Stimulated activated naive B cell treated with anti-CD40 and anti-IgM and Interleukin-4, amounts not matched to agents 10 μg/mL and 1 μg/mL and 100 μg/mL, for 72 hours (primary cell): ENCODE measurements around the gene TRIML2.

Source experiments
- ATAC-seq, 2 donors: fragments of 150-1000 bp; cut with Tn5 transposase; replicated peaks; 2 replicates each; pipeline ENCODE4 v1.10.0; 2021; ENCODE audit warnings: moderate library complexity in 1 of 2
- DNase-seq: peaks from one replicate; pipeline ENCODE4 v3.0.0; 2021
- H3K27ac Mint-ChIP-seq: one replicate; pipeline ENCODE4 v1.8.0; 2022; ENCODE audit warnings: mild to moderate bottlenecking, mixed read lengths
- H3K27me3 Mint-ChIP-seq, 2 donors: one replicate each; pipeline ENCODE4 v1.8.0; 2022; ENCODE audit warnings: mixed read lengths in 2 of 2
- H3K36me3 Mint-ChIP-seq, 2 donors: one replicate each; pipeline ENCODE4 v1.8.0; 2022; ENCODE audit warnings: mixed read lengths in 2 of 2, mild to moderate bottlenecking in 1 of 2
- H3K4me1 Mint-ChIP-seq, 2 donors: one replicate each; pipeline ENCODE4 v1.8.0; 2022; ENCODE audit warnings: mixed read lengths in 2 of 2, mild to moderate bottlenecking in 1 of 2
- H3K4me3 Mint-ChIP-seq, 2 donors: one replicate each; pipeline ENCODE4 v1.8.0; 2022; ENCODE audit warnings: mild to moderate bottlenecking in 2 of 2, mixed read lengths in 2 of 2, moderate library complexity in 1 of 2
- H3K9me3 Mint-ChIP-seq, 2 donors: one replicate each; pipeline ENCODE4 v1.8.0; 2022; ENCODE audit warnings: mixed read lengths in 2 of 2, mild to moderate bottlenecking in 1 of 2

The TRIML2 gene

GRCh38 chr4:188109157-188109755 is at the start of gene TRIML2:
TRIML2 (minus strand) TSS chr4:188109603; CDS start chr4:188105368, 4,235 bp downstream.
- no peak for DNase-seq
- no peak within 1 kb of the TSS for H3K27ac Mint-ChIP-seq

GRCh38 chr4:188158336-188158735 is 48.9 kb upstream of the TRIML2 start:
- no peak for DNase-seq
- Mint-ChIP-seq H3K9me3 (peaks cover 3 to 19% of the 10 kb centered on the region in 2 donors), H3K27ac (no peak overlapping the region), H3K36me3 (no peaks in the 10 kb centered on the region), H3K4me3 (no peak overlapping the region), H3K4me1 (no peaks in the 10 kb centered on the region), H3K27me3 (no peaks in the 10 kb centered on the region)
- no peak for ATAC-seq

More at GRCh38 chr4:188109157-188109755, at the start of gene TRIML2:
- no peaks in the 10 kb centered on the region for H3K4me1 Mint-ChIP-seq
- no peak for ATAC-seq
- H3K4me3 Mint-ChIP-seq: no peak within 1 kb of the TSS
- H3K36me3 Mint-ChIP-seq: no peaks in the 10 kb centered on the region
- peaks cover 4 to 7% of the 10 kb centered on the region in 2 donors for H3K9me3 Mint-ChIP-seq
- H3K27me3 Mint-ChIP-seq: no peaks in the 10 kb centered on the region

- no peak for DNase-seq
- ATAC-seq: no peak
- H3K4me3 Mint-ChIP-seq: no peak overlapping the region
- H3K4me1 Mint-ChIP-seq: no peaks in the 10 kb centered on the region
- no peak overlapping the region for H3K27ac Mint-ChIP-seq
- H3K36me3 Mint-ChIP-seq: no peaks in the 10 kb centered on the region
- H3K9me3 Mint-ChIP-seq: peaks cover 3 to 15% of the 10 kb centered on the region in 2 donors
- no peaks in the 10 kb centered on the region for H3K27me3 Mint-ChIP-seq
These were observed 45.4 kb upstream of the TRIML2 start for GRCh38 chr4:188154668-188155405.

GRCh38 chr4:188147776-188148175 is 38.4 kb upstream of the TRIML2 start:
- Mint-ChIP-seq H3K4me3 (no peak overlapping the region), H3K36me3 (no peaks in the 10 kb centered on the region), H3K9me3 (peaks cover 1 to 3% of the 10 kb centered on the region in 2 donors), H3K27me3 (no peaks in the 10 kb centered on the region), H3K4me1 (no peaks in the 10 kb centered on the region), H3K27ac (no peak overlapping the region)
- no peak for ATAC-seq
- DNase-seq: no peak

- Mint-ChIP-seq H3K27me3 (no peaks in the 10 kb centered on the region), H3K36me3 (no peaks in the 10 kb centered on the region), H3K9me3 (peaks cover 2 to 3% of the 10 kb centered on the region in 2 donors), H3K4me1 (no peaks in the 10 kb centered on the region), H3K4me3 (no peak overlapping the region), H3K27ac (no peak overlapping the region)
- DNase-seq (no peak), ATAC-seq (no peak)
These were observed 37.8 kb upstream of the TRIML2 start for GRCh38 chr4:188147176-188147575.

- no peaks in the 10 kb centered on the region for H3K36me3 Mint-ChIP-seq
- ATAC-seq (no peak), DNase-seq (no peak)
- H3K27ac Mint-ChIP-seq: no peak overlapping the region
- H3K4me3 Mint-ChIP-seq: no peak overlapping the region
- H3K9me3 Mint-ChIP-seq: peaks cover 3% of the 10 kb centered on the region in 2 donors
- no peaks in the 10 kb centered on the region for H3K4me1 Mint-ChIP-seq
- H3K27me3 Mint-ChIP-seq: no peaks in the 10 kb centered on the region
These were observed 37.2 kb upstream of the TRIML2 start for GRCh38 chr4:188146618-188147017.

GRCh38 chr4:188145601-188146000 is 36.2 kb upstream of the TRIML2 start:
- no peak overlapping the region for H3K4me3 Mint-ChIP-seq
- no peaks in the 10 kb centered on the region for H3K36me3 Mint-ChIP-seq
- H3K27ac Mint-ChIP-seq: no peak overlapping the region
- no peak for ATAC-seq
- no peaks in the 10 kb centered on the region for H3K4me1 Mint-ChIP-seq
- no peaks in the 10 kb centered on the region for H3K27me3 Mint-ChIP-seq
- no peak for DNase-seq
- H3K9me3 Mint-ChIP-seq: peaks cover 3 to 5% of the 10 kb centered on the region in 2 donors

GRCh38 chr4:188143731-188144130 is 34.3 kb upstream of the TRIML2 start:
- H3K36me3 Mint-ChIP-seq: no peaks in the 10 kb centered on the region
- H3K27ac Mint-ChIP-seq: no peak overlapping the region
- no peak overlapping the region for H3K4me3 Mint-ChIP-seq
- no peaks in the 10 kb centered on the region for H3K27me3 Mint-ChIP-seq
- ATAC-seq (no peak), DNase-seq (no peak)
- H3K4me1 Mint-ChIP-seq: no peaks in the 10 kb centered on the region
- H3K9me3 Mint-ChIP-seq: peaks cover 3 to 5% of the 10 kb centered on the region in 2 donors

GRCh38 chr4:188139671-188140070 is 30.3 kb upstream of the TRIML2 start:
- Mint-ChIP-seq H3K4me1 (no peaks in the 10 kb centered on the region), H3K9me3 (peaks cover 2 to 7% of the 10 kb centered on the region in 2 donors), H3K27me3 (no peaks in the 10 kb centered on the region), H3K36me3 (no peaks in the 10 kb centered on the region), H3K27ac (no peak overlapping the region), H3K4me3 (no peak overlapping the region)
- DNase-seq: no peak
- no peak for ATAC-seq

- Mint-ChIP-seq H3K36me3 (no peaks in the 10 kb centered on the region), H3K4me1 (no peaks in the 10 kb centered on the region), H3K9me3 (peaks cover 0 to 5% of the 10 kb centered on the region in 2 donors), H3K4me3 (no peak within 1 kb of the TSS), H3K27me3 (no peaks in the 10 kb centered on the region), H3K27ac (no peak within 1 kb of the TSS)
- ATAC-seq (no peak), DNase-seq (no peak)
These were observed 29.7 kb upstream of the TRIML2 start, which contains the start of gene TRIML1 for GRCh38 chr4:188139141-188139540. TRIML1 (plus strand) TSS chr4:188139441; CDS start chr4:188139559, 118 bp downstream.

GRCh38 chr4:188138227-188138626 is 28.8 kb upstream of the TRIML2 start:
- Mint-ChIP-seq H3K27me3 (no peaks in the 10 kb centered on the region), H3K4me3 (no peak overlapping the region), H3K4me1 (no peaks in the 10 kb centered on the region), H3K36me3 (no peaks in the 10 kb centered on the region), H3K27ac (no peak overlapping the region), H3K9me3 (peaks cover 0 to 5% of the 10 kb centered on the region in 2 donors)
- DNase-seq: no peak
- no peak for ATAC-seq

- no peak overlapping the region for H3K4me3 Mint-ChIP-seq
- H3K27me3 Mint-ChIP-seq: no peaks in the 10 kb centered on the region
- peaks cover 4 to 13% of the 10 kb centered on the region in 2 donors for H3K9me3 Mint-ChIP-seq
- ATAC-seq: no peak
- H3K27ac Mint-ChIP-seq: no peak overlapping the region
- no peak for DNase-seq
- H3K36me3 Mint-ChIP-seq: no peaks in the 10 kb centered on the region
- no peaks in the 10 kb centered on the region for H3K4me1 Mint-ChIP-seq
These were observed 22.8 kb upstream of the TRIML2 start for GRCh38 chr4:188132232-188132631.

- DNase-seq (no peak), ATAC-seq (no peak)
- Mint-ChIP-seq H3K4me1 (no peaks in the 10 kb centered on the region), H3K9me3 (peaks cover 5 to 13% of the 10 kb centered on the region in 2 donors), H3K36me3 (no peaks in the 10 kb centered on the region), H3K27ac (no peak overlapping the region), H3K27me3 (no peaks in the 10 kb centered on the region), H3K4me3 (no peak overlapping the region)
These were observed 21.0 kb upstream of the TRIML2 start for GRCh38 chr4:188130355-188130754.

- no peaks in the 10 kb centered on the region for H3K36me3 Mint-ChIP-seq
- H3K27me3 Mint-ChIP-seq: no peaks in the 10 kb centered on the region
- peak; percentile 73 to 85 for ATAC-seq
- no peaks in the 10 kb centered on the region for H3K4me1 Mint-ChIP-seq
- H3K9me3 Mint-ChIP-seq: peaks cover 6 to 9% of the 10 kb centered on the region in 2 donors
- H3K4me3 Mint-ChIP-seq: no peak overlapping the region
- DNase-seq: no peak
- H3K27ac Mint-ChIP-seq: no peak overlapping the region
These were observed 17.9 kb upstream of the TRIML2 start for GRCh38 chr4:188127214-188127874.

GRCh38 chr4:188121530-188121929 is 12.1 kb upstream of the TRIML2 start:
- no peak overlapping the region for H3K27ac Mint-ChIP-seq
- peaks cover 6 to 12% of the 10 kb centered on the region in 2 donors for H3K9me3 Mint-ChIP-seq
- ATAC-seq: no peak
- no peak for DNase-seq
- no peaks in the 10 kb centered on the region for H3K36me3 Mint-ChIP-seq
- no peak overlapping the region for H3K4me3 Mint-ChIP-seq
- no peaks in the 10 kb centered on the region for H3K4me1 Mint-ChIP-seq
- H3K27me3 Mint-ChIP-seq: no peaks in the 10 kb centered on the region
